HFF-Myc (cell line): Measurements from ENCODE around the gene ABLIM2.

ENCODE experiments used
- DNase-seq: peaks from one replicate; pipeline ENCODE4 v3.0.0-alpha.2; 2011; ENCODE audit warnings: low read depth; ENCODE audit errors: extremely low read depth
- H3K4me3 ChIP-seq: replicated peaks from 2 replicates; pipeline ENCODE4 v1.5.1; 2011; ENCODE audit warnings: low read depth, mild to moderate bottlenecking, control low read depth, low read length
- CTCF ChIP-seq: IDR thresholded peaks from 2 replicates; pipeline ENCODE4 v1.5.1; 2012; ENCODE audit warnings: mild to moderate bottlenecking, low read depth, low read length, control low read depth; ENCODE audit errors: missing control alignments

Gene ABLIM2

GRCh38 chr4:8015512-8015911, 143.1 kb downstream of the ABLIM2 start:
- peak; percentile 41 for TF ChIP-seq CTCF
- no peak for DNase-seq
- no peak overlapping the region for H3K4me3 ChIP-seq

- H3K4me3 ChIP-seq, result no peak overlapping the region
- no peak for TF ChIP-seq CTCF
- no peak for DNase-seq
Observed at GRCh38 chr4:8013976-8014726, 144.5 kb downstream of the ABLIM2 start.

- no peak for DNase-seq
- TF ChIP-seq CTCF, result no peak
- H3K4me3 ChIP-seq, result no peak overlapping the region
Observed at GRCh38 chr4:8012517-8012916, 146.1 kb downstream of the ABLIM2 start.

- H3K4me3 ChIP-seq, result no peak overlapping the region
- DNase-seq, result peak; percentile 6
- no peak for TF ChIP-seq CTCF
Observed at GRCh38 chr4:8010618-8011017, 148.0 kb downstream of the ABLIM2 start.

- DNase-seq, result no peak
- TF ChIP-seq CTCF, result no peak
- no peak overlapping the region for H3K4me3 ChIP-seq
Observed at GRCh38 chr4:8009710-8010511, 148.7 kb downstream of the ABLIM2 start.

- no peak for TF ChIP-seq CTCF
- H3K4me3 ChIP-seq, result no peak overlapping the region
- DNase-seq, result no peak
Observed at GRCh38 chr4:8009097-8009496, 149.5 kb downstream of the ABLIM2 start.
